GM18909 (cell line): ENCODE results near the gene ACSL3.
A peak's percentile ranks its signal among the peaks of the same experiment; 100 is the strongest.

Experiments
- ATAC-seq: cut with Tn5 transposase; IDR thresholded peaks from one replicate; pipeline ENCODE4 v1.9.1; 2021; ENCODE audit warnings: mild to moderate bottlenecking; ENCODE audit not compliant: unreplicated experiment, poor library complexity

ACSL3 gene

GRCh38 chr2:222935688-222936298 is 75.0 kb downstream of the ACSL3 start:
- ATAC-seq, result no peak

- no peak for ATAC-seq
Measured at GRCh38 chr2:222936705-222937104, 75.9 kb downstream of the ACSL3 start.

- ATAC-seq, result no peak
Measured at GRCh38 chr2:222938327-222938726, 77.5 kb downstream of the ACSL3 start.

- peak; percentile 72 for ATAC-seq
Measured at GRCh38 chr2:222939208-222939856, 78.5 kb downstream of the ACSL3 start.

GRCh38 chr2:222939979-222940378 is 79.1 kb downstream of the ACSL3 start:
- no peak for ATAC-seq

GRCh38 chr2:222941510-222942032 is 80.7 kb downstream of the ACSL3 start:
- ATAC-seq, result no peak

- ATAC-seq, result no peak
Measured at GRCh38 chr2:222942561-222942960, 81.7 kb downstream of the ACSL3 start.

GRCh38 chr2:222942977-222943376 is 82.1 kb downstream of the ACSL3 start:
- no peak for ATAC-seq

- ATAC-seq, result peak; percentile 77
Measured at GRCh38 chr2:222943820-222944219, 83.0 kb downstream of the ACSL3 start.

- no peak for ATAC-seq
Measured at GRCh38 chr2:222944552-222944951, 83.7 kb downstream of the ACSL3 start.

GRCh38 chr2:222944971-222945740 is 84.3 kb downstream of the ACSL3 start:
- no peak for ATAC-seq

- ATAC-seq, result no peak
Measured at GRCh38 chr2:222945887-222946286, 85.1 kb downstream of the ACSL3 start.

GRCh38 chr2:222946700-222947287 is 86.0 kb downstream of the ACSL3 start:
- no peak for ATAC-seq

GRCh38 chr2:222949073-222949472 is 88.2 kb downstream of the ACSL3 start:
- no peak for ATAC-seq

GRCh38 chr2:222949690-222950323 is 89.0 kb downstream of the ACSL3 start:
- ATAC-seq, result no peak

- ATAC-seq, result no peak
Measured at GRCh38 chr2:222950638-222951285, 89.9 kb downstream of the ACSL3 start.

- no peak for ATAC-seq
Measured at GRCh38 chr2:222952204-222952603, 91.4 kb downstream of the ACSL3 start.

- no peak for ATAC-seq
Measured at GRCh38 chr2:222955008-222955407, 94.2 kb downstream of the ACSL3 start.

- no peak for ATAC-seq
Measured at GRCh38 chr2:222959358-222959757, 98.5 kb downstream of the ACSL3 start.

- no peak for ATAC-seq
Measured at GRCh38 chr2:222960126-222960525, 99.3 kb downstream of the ACSL3 start.
